Osteoblast (primary cell): ENCODE data around the gene NNMT. TPM values are rescaled to one million over a fixed set of nuclear protein-coding genes. Genes with fewer than 3 reads are reported as not detected.

Experiments
- DNase-seq: peaks from one replicate; pipeline ENCODE4 v3.0.0; 2011; ENCODE audit warnings: low spot score, mixed read lengths; ENCODE audit not compliant: insufficient read length; ENCODE audit errors: missing footprints
- H2AFZ ChIP-seq: 2 replicates; pipeline ENCODE4 v1.6.0; 2011; ENCODE audit warnings: mild to moderate bottlenecking, low read length
- H3K27ac ChIP-seq: 2 replicates; pipeline ENCODE4 v1.5.1; 2011; ENCODE audit warnings: mild to moderate bottlenecking, low read depth, low read length, moderate library complexity
- H3K27me3 ChIP-seq: 2 replicates; pipeline ENCODE4 v1.6.0; 2012; ENCODE audit warnings: mild to moderate bottlenecking, control low read depth, inconsistent platforms, low read length, moderate library complexity; ENCODE audit not compliant: insufficient read depth
- H3K36me3 ChIP-seq: 2 replicates; pipeline ENCODE4 v1.5.1; 2011; ENCODE audit warnings: mild to moderate bottlenecking, low read length, control low read depth, moderate library complexity; ENCODE audit not compliant: insufficient read depth
- H3K4me1 ChIP-seq: 2 replicates; pipeline ENCODE4 v1.5.1; 2011; ENCODE audit warnings: mild to moderate bottlenecking, low read length, control low read depth, moderate library complexity; ENCODE audit not compliant: insufficient read depth
- H3K4me2 ChIP-seq: 2 replicates; pipeline ENCODE4 v1.6.0; 2011; ENCODE audit warnings: mild to moderate bottlenecking, low read length; ENCODE audit not compliant: insufficient read depth
- H3K4me3 ChIP-seq: fragments of 200-600 bp; sonication (generic); 3 replicates; pipeline ENCODE4 v1.5.1; 2012; ENCODE audit warnings: mild to moderate bottlenecking, low read length, inconsistent platforms; ENCODE audit not compliant: insufficient read depth
- H3K79me2 ChIP-seq: 2 replicates; pipeline ENCODE4 v1.6.0; 2012; ENCODE audit warnings: mild to moderate bottlenecking, low read length, control low read depth, inconsistent platforms; ENCODE audit not compliant: insufficient read depth
- H3K9me3 ChIP-seq: 2 replicates; pipeline ENCODE4 v1.5.1; 2011; ENCODE audit warnings: low read depth, low read length, control low read depth
- H4K20me1 ChIP-seq: 2 replicates; pipeline ENCODE4 v1.6.0; 2012; ENCODE audit warnings: mild to moderate bottlenecking, low read length, control low read depth; ENCODE audit not compliant: insufficient read depth
- CTCF ChIP-seq: IDR thresholded peaks from 2 replicates; pipeline ENCODE4 v1.5.1; 2011; ENCODE audit warnings: mild to moderate bottlenecking, low read depth, low read length, moderate library complexity; ENCODE audit errors: extremely low read depth
- total RNA-seq: library from RNA; depleted of rRNA; stranded (reverse); fragments of >200 nt; gene quantifications from 2 replicates; pipeline ENCODE4 v1.2.3, GENCODE V29; 2012

Gene NNMT
- total RNA-seq, 1 donor = 1,196 TPM

DNA sequence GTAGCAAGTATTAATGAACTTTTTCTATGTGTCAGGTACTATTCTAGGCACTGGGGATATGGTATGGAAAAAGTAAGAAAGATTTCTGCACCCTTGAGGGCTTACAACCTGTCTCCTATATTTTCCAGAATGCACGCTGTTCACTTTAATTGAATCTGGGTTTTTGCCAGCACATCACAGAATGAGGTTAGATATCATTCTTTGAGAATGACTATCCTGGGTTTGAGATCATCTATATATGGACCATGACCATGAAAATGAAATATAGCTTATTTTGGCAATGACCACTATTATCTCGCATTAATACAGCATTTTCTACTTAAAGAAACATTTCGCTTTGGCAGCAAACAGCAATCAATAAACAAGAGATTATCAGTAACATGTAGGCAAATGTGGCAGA, 57.2 kb downstream of the NNMT start:
- Histone ChIP-seq H3K27ac (peak overlapping the region; percentile 26), H3K27me3 (no peaks in the 10 kb centered on the region), H3K79me2 (no peaks in the 10 kb centered on the region), H3K4me1 (peaks cover 13% of the 10 kb centered on the region), H3K4me2 (peak overlapping the region; percentile 19), H3K36me3 (no peaks in the 10 kb centered on the region), H4K20me1 (no peaks in the 10 kb centered on the region), H3K4me3 (no peak overlapping the region), H2AFZ (no peak overlapping the region), H3K9me3 (no peaks in the 10 kb centered on the region)
- no peak for DNase-seq
- TF ChIP-seq CTCF = no peak

- peak overlapping the region; percentile 26 for H3K27ac ChIP-seq
- no peaks in the 10 kb centered on the region for H3K27me3 ChIP-seq
- H4K20me1 ChIP-seq = no peaks in the 10 kb centered on the region
- H3K9me3 ChIP-seq = no peaks in the 10 kb centered on the region
- peaks cover 19% of the 10 kb centered on the region for H3K4me1 ChIP-seq
- no peaks in the 10 kb centered on the region for H3K36me3 ChIP-seq
- no peak for TF ChIP-seq CTCF
- H3K4me3 ChIP-seq = no peak overlapping the region
- no peak overlapping the region for H2AFZ ChIP-seq
- DNase-seq = peak; percentile 85
- H3K4me2 ChIP-seq = peak overlapping the region; percentile 19
- H3K79me2 ChIP-seq = no peaks in the 10 kb centered on the region
Observed at GRCh38 chr11:114354076-114354475, 57.9 kb downstream of the NNMT start.

- no peak for TF ChIP-seq CTCF
- Histone ChIP-seq H3K9me3 (no peaks in the 10 kb centered on the region), H2AFZ (peak overlapping the region; percentile 57), H3K4me1 (peaks cover 21% of the 10 kb centered on the region), H3K4me3 (no peak overlapping the region), H3K4me2 (no peak overlapping the region), H3K27ac (peak overlapping the region; percentile 64), H4K20me1 (no peaks in the 10 kb centered on the region), H3K79me2 (no peaks in the 10 kb centered on the region), H3K27me3 (no peaks in the 10 kb centered on the region), H3K36me3 (no peaks in the 10 kb centered on the region)
- DNase-seq = no peak
Observed at GRCh38 chr11:114358716-114359115, 62.5 kb downstream of the NNMT start.

- H3K4me2 ChIP-seq = no peak overlapping the region
- no peaks in the 10 kb centered on the region for H3K9me3 ChIP-seq
- H2AFZ ChIP-seq = peak overlapping the region; percentile 54
- no peak overlapping the region for H3K4me3 ChIP-seq
- no peaks in the 10 kb centered on the region for H4K20me1 ChIP-seq
- no peak for DNase-seq
- peak overlapping the region; percentile 56 for H3K27ac ChIP-seq
- no peaks in the 10 kb centered on the region for H3K36me3 ChIP-seq
- TF ChIP-seq CTCF = no peak
- H3K79me2 ChIP-seq = no peaks in the 10 kb centered on the region
- peaks cover 16% of the 10 kb centered on the region for H3K4me1 ChIP-seq
- no peaks in the 10 kb centered on the region for H3K27me3 ChIP-seq
Observed at GRCh38 chr11:114359342-114359741, 63.1 kb downstream of the NNMT start.
